ENCODE measurements around the gene ZNF143.
"Not testable (repeated sequence)": the region's sequence is repeated elsewhere in the genome, so short reads cannot be mapped to it uniquely, and the experiment has no call there.

The ZNF143 gene

GRCh38 chr11:9498457-9499078 lies 37.8 kb downstream of the ZNF143 start:
- DNase-seq: no peak

DNA sequence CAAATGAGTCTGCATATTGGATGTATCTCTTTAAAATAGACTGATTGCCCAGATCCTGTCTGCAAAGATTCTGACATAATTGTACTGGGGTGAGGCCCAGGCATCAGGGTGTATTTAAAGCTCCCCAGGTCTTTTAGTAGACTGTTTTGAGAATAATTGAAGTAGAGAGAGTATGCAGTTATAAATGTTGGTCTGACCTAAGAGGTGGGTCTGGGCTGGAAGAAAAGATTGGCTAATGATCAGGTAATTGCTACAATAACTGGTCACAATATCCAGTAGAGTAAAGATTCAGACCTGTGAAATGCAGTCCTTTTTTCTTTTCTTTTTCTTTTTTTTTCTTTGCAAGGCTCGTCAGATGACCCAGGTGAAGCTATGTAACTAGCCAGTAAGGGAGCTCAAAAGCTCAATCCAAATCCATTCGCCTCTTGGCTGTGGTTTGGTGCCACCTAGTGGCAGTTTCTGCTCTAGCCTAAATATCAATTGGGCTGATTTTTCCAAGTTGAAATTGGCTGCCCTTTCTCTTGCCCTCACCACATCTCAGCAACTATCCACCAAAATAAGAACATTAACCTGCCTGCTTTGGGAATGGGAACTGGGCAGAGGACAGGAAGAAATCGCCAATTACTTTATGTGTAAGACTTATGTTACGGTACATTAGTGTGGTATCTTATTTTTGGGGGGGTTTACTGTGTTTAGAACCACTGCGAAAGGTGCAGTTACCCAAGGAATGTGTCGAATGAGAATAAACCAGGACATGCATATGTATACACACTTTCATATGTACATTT lies 45.9 kb downstream of the ZNF143 start:
- peak; percentile 82 for DNase-seq

GRCh38 chr11:9507277-9507580 lies 46.4 kb downstream of the ZNF143 start:
- DNase-seq: no peak

DNA sequence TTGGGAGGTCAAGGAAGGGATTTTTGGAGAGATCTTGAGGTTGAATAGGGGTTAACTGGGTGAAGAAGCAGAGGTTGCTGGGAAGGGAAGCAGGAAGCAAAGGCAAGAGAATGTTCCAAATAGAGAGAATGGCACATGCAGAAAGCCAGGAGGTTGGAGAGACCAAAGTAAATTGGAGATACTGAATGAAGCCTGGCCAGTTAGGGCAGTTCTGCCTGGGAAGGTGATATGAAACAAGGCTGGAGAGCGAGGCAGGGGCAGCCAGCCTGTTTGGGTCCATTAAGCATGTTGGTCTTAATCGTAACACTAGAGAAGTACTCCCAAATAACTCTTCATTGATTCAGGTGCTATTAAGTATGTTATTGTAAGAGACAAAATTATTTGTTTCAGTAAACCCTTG lies 48.2 kb downstream of the ZNF143 start:
- no peak for DNase-seq

GRCh38 chr11:9512370-9513019 lies 51.7 kb downstream of the ZNF143 start:
- no peak for DNase-seq

DNA sequence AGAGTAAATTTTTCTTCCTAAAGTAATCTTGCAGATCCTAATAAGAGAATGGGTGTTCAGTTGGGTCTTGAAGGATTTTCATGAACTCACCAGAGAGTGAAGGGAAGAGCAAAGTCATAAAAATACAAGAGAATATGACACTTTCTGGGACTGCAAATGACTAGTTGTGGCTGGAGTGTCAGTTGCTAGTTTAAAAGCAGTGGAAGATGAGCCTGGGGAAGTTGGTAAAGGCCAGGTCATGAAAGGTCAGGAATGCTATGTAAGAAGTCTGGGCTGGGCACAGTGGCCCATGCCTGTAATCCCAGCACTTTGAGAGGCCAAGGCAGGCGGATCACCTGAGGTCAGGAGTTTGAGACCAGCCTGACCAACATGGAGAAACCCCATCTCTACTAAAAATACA lies 53.8 kb downstream of the ZNF143 start:
- DNase-seq: not testable (repeated sequence)

- DNase-seq: peak; percentile 2
Observed at GRCh38 chr11:9516113-9516512, 55.3 kb downstream of the ZNF143 start.

- DNase-seq: no peak
Observed at GRCh38 chr11:9518835-9519410, 58.1 kb downstream of the ZNF143 start.

GRCh38 chr11:9524001-9524400 lies 63.2 kb downstream of the ZNF143 start:
- no peak for DNase-seq

DNA sequence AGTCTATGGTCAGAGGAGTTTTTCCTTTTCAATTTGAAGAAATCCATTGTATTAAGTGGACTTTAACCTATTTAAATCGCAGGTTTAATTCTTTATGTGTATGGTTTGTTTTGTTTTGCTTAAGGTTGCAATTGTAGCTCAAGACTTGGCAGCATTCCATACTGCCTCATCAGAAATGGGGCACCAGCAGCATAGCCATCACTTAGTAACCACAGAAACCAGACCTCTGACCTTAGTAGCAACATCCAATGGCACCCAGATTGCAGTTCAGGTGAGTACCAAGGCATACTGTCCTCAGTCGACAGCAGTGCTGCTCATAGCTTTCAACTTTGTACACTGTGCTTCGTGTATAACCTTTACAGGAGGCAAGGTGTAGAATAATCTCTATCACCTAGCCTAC lies 64.3 kb downstream of the ZNF143 start:
- no peak for DNase-seq

DNA sequence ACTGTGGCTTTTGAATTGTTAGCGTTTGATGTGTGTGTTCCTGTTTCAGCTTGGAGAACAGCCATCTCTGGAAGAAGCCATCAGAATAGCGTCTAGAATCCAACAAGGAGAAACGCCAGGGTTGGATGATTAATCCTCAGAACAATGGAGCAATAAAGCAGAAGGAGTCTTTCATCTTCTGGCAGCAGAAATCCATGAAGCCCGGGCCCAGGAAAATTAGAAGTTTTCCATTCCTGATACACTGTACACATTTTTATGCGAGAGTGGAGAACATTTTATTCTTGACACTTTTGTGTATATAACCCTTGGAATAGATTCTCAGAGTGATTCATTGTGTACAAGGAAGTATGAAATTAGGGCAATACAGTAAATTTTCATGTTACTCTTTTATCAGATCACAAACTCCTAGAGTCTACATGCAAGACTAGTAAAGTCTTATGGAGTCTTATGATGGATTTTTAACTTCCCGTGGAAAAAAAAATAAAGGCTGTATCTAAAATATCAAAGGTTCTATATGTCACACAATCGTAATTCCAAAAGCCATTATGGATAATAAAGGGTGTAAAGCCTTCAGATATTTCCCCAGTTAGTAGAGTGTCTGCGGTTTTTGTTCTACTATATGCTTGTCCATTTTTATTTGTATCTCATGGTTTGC lies 66.8 kb downstream of the ZNF143 start:
- DNase-seq: no peak

DNA sequence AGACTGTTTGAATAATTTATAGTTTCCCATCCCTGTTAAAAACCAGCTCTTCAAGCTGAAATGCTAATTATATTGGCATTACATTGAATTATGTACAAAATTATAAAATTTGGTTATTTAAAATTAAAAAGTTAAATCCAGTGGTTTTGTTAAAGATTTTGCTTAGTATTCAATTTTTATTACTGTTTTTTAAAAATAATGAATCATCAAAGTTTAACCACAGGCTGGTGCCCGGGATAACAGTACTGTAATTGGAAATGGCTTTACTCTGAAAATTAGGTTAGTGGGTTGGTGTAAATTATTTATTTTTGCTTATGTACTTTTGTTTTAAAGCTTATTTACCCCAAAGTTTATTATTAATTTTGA lies 67.3 kb downstream of the ZNF143 start:
- no peak for DNase-seq

- no peak for DNase-seq
Observed at GRCh38 chr11:9528573-9529333, 67.9 kb downstream of the ZNF143 start.

- DNase-seq: no peak
Observed at GRCh38 chr11:9529334-9529650, 68.5 kb downstream of the ZNF143 start.

- DNase-seq: no peak
Observed at GRCh38 chr11:9530020-9530621, 69.3 kb downstream of the ZNF143 start.

DNA sequence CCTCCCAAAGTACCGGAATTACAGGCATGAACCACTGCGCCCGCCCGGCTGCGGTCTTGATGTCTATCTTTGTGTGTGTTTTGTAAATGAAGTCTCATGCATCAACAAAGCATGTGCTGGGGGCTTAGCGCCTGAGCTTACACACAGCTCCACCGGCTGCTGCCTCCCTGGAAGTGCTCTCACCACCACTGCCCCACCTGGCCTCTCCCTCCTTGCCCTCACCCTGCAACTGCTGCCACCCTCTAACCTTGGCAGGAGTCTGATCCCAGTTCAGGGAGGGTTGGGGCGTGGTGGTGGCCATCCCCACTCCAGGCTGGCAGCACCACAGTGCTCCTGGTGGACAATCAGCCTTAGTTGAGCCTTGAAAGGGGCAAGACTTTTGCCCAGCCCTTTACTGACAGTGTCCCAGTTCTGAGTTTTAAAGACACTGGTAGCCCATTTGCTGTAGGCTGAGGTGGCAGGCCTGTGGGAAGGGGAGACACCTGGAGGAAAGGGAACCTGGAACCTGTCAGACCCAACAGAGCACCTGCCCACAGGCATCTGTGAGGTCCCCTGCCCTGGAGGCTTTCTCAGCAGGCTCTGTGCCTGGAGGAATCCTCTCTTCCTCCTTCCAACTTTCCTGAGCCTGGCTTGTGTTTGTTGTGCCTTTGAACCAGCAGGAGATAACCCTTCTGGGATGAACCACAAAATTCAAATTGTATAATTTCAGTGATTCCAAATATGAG lies 70.3 kb downstream of the ZNF143 start:
- no peak for DNase-seq

DNA sequence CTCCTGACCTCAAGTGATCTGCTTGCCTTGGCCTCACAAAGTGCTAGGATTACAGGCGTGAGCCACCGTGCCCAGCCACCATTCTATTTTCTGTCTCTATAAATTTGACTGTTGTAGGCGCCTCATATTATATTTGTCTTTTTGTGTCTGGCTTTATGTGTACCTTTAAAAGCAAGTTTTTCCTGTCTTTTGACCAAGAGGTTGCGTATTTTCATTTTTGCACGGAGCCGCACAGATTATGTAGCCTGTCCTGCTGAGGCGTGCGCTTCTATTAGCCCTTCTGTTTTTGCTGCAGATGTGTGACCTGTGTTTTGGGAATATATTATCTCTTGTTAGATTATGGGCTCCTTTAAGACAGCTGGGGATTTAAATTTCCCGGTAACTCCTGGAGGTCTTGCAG lies 72.2 kb downstream of the ZNF143 start:
- no peak for DNase-seq

GRCh38 chr11:9533736-9534473 lies 73.1 kb downstream of the ZNF143 start:
- DNase-seq: no peak

DNA sequence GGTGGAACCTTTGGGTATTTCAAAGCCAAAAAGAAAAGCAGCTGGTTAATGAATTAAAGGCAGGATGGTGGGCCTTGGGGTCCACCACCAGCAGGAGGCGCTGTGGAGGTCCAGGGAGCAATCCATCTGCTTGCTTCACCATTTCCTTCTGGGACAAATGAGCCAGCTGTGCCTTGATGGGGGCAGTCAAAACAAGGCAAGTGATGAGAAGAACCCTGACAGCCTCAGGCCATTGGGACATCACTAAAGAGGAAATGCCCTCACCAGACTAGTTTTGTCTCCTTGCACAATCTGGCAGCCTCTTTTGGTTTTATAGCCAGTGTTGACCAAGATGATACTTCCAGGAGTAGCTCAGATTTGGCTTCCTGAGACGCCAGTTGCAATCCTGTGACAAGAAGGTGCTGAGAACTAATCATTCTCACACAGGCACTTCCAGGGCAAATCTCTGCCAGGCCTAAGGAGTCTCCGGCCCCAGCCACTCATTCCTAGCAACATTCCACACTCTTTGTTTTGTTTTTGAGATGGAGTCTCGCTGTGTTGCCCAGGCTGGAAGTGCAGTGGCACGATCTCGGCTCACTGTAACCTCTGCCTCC lies 74.5 kb downstream of the ZNF143 start:
- peak; percentile 12 for DNase-seq

DNA sequence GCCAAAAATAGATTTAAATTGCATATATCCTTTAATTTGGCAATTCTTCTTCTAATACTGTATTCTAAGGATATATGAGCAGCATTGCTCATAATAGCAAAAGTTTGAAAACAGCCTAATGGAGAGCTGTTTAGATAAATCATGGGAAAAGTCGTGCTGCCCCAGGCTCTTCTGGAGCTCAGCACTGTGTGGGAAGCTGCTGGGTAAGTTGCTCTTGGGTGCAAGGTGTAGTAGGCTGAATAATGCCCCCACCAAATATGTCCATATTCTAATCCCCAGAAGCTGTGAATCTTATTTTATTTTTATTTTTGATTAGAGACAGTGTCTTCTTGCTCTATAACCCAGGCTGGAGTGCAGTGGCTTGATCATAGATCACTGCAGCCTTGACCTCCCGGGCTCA lies 77.7 kb downstream of the ZNF143 start:
- no peak for DNase-seq

- not testable (repeated sequence) for DNase-seq
Observed at GRCh38 chr11:9549216-9549615, 88.4 kb downstream of the ZNF143 start.
